LNCaP clone FGC (cell line): ENCODE results near the gene INKA1.

Experiments
- DNase-seq: peaks from one replicate; pipeline ENCODE4 v3.0.0-alpha.2; 2011; ENCODE audit warnings: low read depth
- H3K4me3 ChIP-seq: 2 replicates; pipeline ENCODE4 v1.5.1; 2011; ENCODE audit warnings: mild to moderate bottlenecking, low read depth, low read length, control low read depth
- CTCF ChIP-seq: IDR thresholded peaks from 2 replicates; pipeline ENCODE4 v1.5.1; 2012; ENCODE audit warnings: mild to moderate bottlenecking; ENCODE audit not compliant: control insufficient read depth, insufficient read depth; ENCODE audit errors: extremely low read depth

INKA1 gene

GRCh38 chr3:49804141-49805041, 1.3 kb downstream of the INKA1 start:
- H3K4me3 ChIP-seq = no peak overlapping the region
- no peak for TF ChIP-seq CTCF
- DNase-seq = no peak

GRCh38 chr3:49805367-49805782, 2.3 kb downstream of the INKA1 start:
- H3K4me3 ChIP-seq = no peak overlapping the region
- no peak for TF ChIP-seq CTCF
- DNase-seq = peak; percentile 75

- TF ChIP-seq CTCF = no peak
- DNase-seq = no peak
- no peak overlapping the region for H3K4me3 ChIP-seq
Measured at GRCh38 chr3:49805897-49806701, 3.0 kb downstream of the INKA1 start.

- DNase-seq = no peak
- H3K4me3 ChIP-seq = no peak overlapping the region
- no peak for TF ChIP-seq CTCF
Measured at GRCh38 chr3:49806850-49807249, 3.8 kb downstream of the INKA1 start.

GRCh38 chr3:49807431-49808114, 4.5 kb downstream of the INKA1 start:
- no peak overlapping the region for H3K4me3 ChIP-seq
- DNase-seq = no peak
- TF ChIP-seq CTCF = no peak

- DNase-seq = no peak
- H3K4me3 ChIP-seq = no peak overlapping the region
- TF ChIP-seq CTCF = no peak
Measured at GRCh38 chr3:49812916-49813496, 9.9 kb downstream of the INKA1 start.
